Fibroblast of lung (primary cell): ENCODE measurements around the gene KRT82.

Experiments
- CTCF ChIP-seq, 2 donors: IDR thresholded peaks in 1 of 2; conservative IDR thresholded peaks in 1 of 2; 1 replicate in 1 of 2; 2 replicates in 1 of 2; pipeline ENCODE4 v1.5.1; 2011 to 2012; ENCODE audit warnings: low read length in 2 of 2, control low read depth in 1 of 2, inconsistent platforms in 1 of 2, low read depth in 1 of 2, mild to moderate bottlenecking in 1 of 2
- EZH2 ChIP-seq: IDR thresholded peaks from 2 replicates; pipeline ENCODE4 v1.5.1; 2012; ENCODE audit warnings: low read length, control low read depth, mild to moderate bottlenecking; ENCODE audit errors: missing control alignments

DNA sequence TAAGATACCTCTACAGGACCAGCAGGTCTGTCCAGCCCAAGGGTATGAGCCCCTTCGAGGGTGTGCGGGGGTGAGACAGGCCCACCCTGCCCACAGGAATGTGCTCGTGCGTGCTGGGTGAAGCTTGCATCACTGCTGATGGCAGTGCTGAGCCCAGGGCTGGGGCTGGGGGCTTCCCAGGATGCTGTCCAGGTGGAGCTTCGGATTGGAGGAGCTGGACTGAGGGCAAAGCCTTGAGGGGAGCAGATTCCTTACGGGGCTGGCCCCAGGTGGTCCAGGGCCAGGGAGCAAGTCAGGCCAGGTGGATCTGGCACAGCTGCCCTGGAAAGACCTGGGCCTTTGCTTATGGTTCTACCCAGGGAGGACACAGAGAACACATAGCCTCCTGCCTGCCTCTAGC, 36.3 kb downstream of the KRT82 start:
- TF ChIP-seq CTCF (conservative IDR thresholded peaks at IDR 0.05 in 1 of 2, IDR thresholded peaks at IDR 0.05 in 1 of 2; ENCODE audit: low read depth in 1 of 2, low read length in 2 of 2): no peak
- TF ChIP-seq EZH2: no peak
